ENCODE measurements around the gene MARCHF3. TPM values are rescaled to one million over a fixed set of nuclear protein-coding genes. Genes with fewer than 3 reads are reported as not detected.

The MARCHF3 gene
- total and polyA plus RNA-seq, 10 of the 15 experiments (the other 5 are each of a cell fraction or from before 2014, with no cell fraction given) = 3.6 to 24.1 (median 11.3) TPM

GRCh38 chr5:126937771-126938170, 92.6 kb downstream of the MARCHF3 start:
- no peak overlapping the region for H3K4me3 ChIP-seq
- FAIRE-seq (no peak), ATAC-seq (no peak), DNase-seq (ENCODE audit: low read depth, low spot score) (no peak)
- H3K9ac ChIP-seq (ENCODE audit: control insufficient read depth, insufficient read depth, low read length) = no peak overlapping the region
- no peaks in the 10 kb centered on the region for H3K9me3 ChIP-seq (replicated peaks; ENCODE audit: control insufficient read depth, insufficient read depth, low read length)
- POLR2A ChIA-PET = no interaction called here
- H3K27me3 ChIP-seq (replicated peaks in 1 of 2; ENCODE audit: control insufficient read depth in 2 of 2, insufficient read depth in 2 of 2, low read length in 1 of 2) = no peaks in the 10 kb centered on the region
- no peak overlapping the region for H2AFZ ChIP-seq (ENCODE audit: control insufficient read depth, low read depth, low read length)
- in situ Hi-C loops (cut with MboI) (no loop called here), intact Hi-C loops (cut with micrococcal nuclease; ENCODE audit: unreplicated experiment) (no loop called here)
- no peaks in the 10 kb centered on the region for H3K79me2 ChIP-seq (ENCODE audit: control insufficient read depth, insufficient read depth, low read length)
- SMC1A ChIA-PET (ENCODE audit: uncharacterized antibody, unreplicated experiment) = interaction anchor here (1.3 kb wide), 2 partner anchors 12 to 34 kb away, joined by 4 to 5 read pairs; no protein-coding TSS in a partner anchor
- H3K36me3 ChIP-seq (ENCODE audit: control insufficient read depth in 2 of 2, insufficient read depth in 2 of 2, low read length in 1 of 2) = no peaks in the 10 kb centered on the region
- no TSS peak for BruUV-seq (replicated peaks)
- RAD21 ChIA-PET (ENCODE audit: unreplicated experiment) = interaction anchor here (0.7 to 0.9 kb wide), 2 partner anchors 12 to 45 kb away, joined by 4 to 6 read pairs; no protein-coding TSS in a partner anchor
- no peaks in the 10 kb centered on the region for H3K4me1 ChIP-seq (ENCODE audit: control insufficient read depth, insufficient read depth, low read length)
- TF ChIP-seq ZBED1 (IDR thresholded peaks at IDR 0.05; ENCODE audit: borderline replicate concordance) (no peak), GABPA (IDR thresholded peaks at IDR 0.05; ENCODE audit: low read depth) (no peak), MEF2A (IDR thresholded peaks at IDR 0.05; ENCODE audit: insufficient read depth, low read depth, low read length) (no peak), NFIC (IDR thresholded peaks at IDR 0.05; ENCODE audit: low read depth, low read length) (no peak), MXI1 (IDR thresholded peaks at IDR 0.05; ENCODE audit: low read depth, low read length) (no peak), KAT2A (conservative IDR thresholded peaks at IDR 0.05; ENCODE audit: control insufficient read depth, low read depth, low read length) (no peak), POLR2AphosphoS2 (IDR thresholded peaks at IDR 0.05; ENCODE audit: low read depth, low read length) (no peak)
- TF ChIP-seq, protein P1, sequence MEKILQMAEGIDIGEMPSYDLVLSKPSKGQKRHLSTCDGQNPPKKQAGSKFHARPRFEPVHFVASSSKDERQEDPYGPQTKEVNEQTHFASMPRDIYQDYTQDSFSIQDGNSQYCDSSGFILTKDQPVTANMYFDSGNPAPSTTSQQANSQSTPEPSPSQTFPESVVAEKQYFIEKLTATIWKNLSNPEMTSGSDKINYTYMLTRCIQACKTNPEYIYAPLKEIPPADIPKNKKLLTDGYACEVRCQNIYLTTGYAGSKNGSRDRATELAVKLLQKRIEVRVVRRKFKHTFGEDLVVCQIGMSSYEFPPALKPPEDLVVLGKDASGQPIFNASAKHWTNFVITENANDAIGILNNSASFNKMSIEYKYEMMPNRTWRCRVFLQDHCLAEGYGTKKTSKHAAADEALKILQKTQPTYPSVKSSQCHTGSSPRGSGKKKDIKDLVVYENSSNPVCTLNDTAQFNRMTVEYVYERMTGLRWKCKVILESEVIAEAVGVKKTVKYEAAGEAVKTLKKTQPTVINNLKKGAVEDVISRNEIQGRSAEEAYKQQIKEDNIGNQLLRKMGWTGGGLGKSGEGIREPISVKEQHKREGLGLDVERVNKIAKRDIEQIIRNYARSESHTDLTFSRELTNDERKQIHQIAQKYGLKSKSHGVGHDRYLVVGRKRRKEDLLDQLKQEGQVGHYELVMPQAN (conservative IDR thresholded peaks at IDR 0.05) = no peak
- WGBS (ENCODE audit: insufficient coverage, insufficient replicate concordance, low lambda C conversion rate, missing lambda C conversion rate) = 20% methylated on average over 2 of the region's 2 CpGs
- no peak overlapping the region for H3K27ac ChIP-seq (ENCODE audit: control insufficient read depth, insufficient read depth)
- H4K20me1 ChIP-seq (ENCODE audit: control insufficient read depth, insufficient read depth) = no peaks in the 10 kb centered on the region
- CTCF ChIA-PET = interaction anchor here (0.9 kb wide), 1 partner anchor 9 kb away, joined by 5 read pairs; no protein-coding TSS in a partner anchor
- H3K4me2 ChIP-seq (ENCODE audit: control insufficient read depth, insufficient read depth) = no peak overlapping the region

Data from GM12878 (cell line).